Endothelial cell of umbilical vein (primary cell): Measurements from ENCODE around the gene SRGAP3. TPM values are rescaled to one million over a fixed set of nuclear protein-coding genes. Genes with fewer than 3 reads are reported as not detected.
A peak's percentile ranks its signal among the peaks of the same experiment; 100 is the strongest.

Source experiments
- BruUV-seq: library from RNA; stranded (reverse); fragments of 400-500 nt; replicated peaks from 2 replicates; lab custom pipeline; 2021; lab: Mats Ljungman, UMichigan
- CTCF ChIA-PET: fragments of 300-600, 350-600 bp; sonication (Branson Sonifier 250); formaldehyde crosslinking; loops from one replicate; lab custom pipeline; 2021; ENCODE audit warnings: antibody characterized with exemption, inconsistent platforms; lab: Charles Lee
- POLR2A ChIA-PET: fragments of 300-600, 350-600 bp; sonication (Branson Sonifier 250); formaldehyde crosslinking; loops from one replicate; lab custom pipeline; 2021; ENCODE audit warnings: antibody characterized with exemption, inconsistent platforms; lab: Charles Lee
- DNase-seq: peaks from one replicate; pipeline ENCODE4 v3.0.0-alpha.2; 2011; ENCODE audit warnings: low read depth, low spot score
- FAIRE-seq: peaks from 2 replicates; lab custom pipeline; 2011; peaks lifted over from hg19 to GRCh38; lab: Jason Lieb, UNC
- H2AFZ ChIP-seq: 2 replicates; pipeline ENCODE4 v1.6.0; 2012; ENCODE audit warnings: low read depth, low read length, control low read depth, inconsistent platforms
- H3K27ac ChIP-seq: 2 replicates; pipeline ENCODE4 v1.5.1; 2011; ENCODE audit warnings: low read depth, mild to moderate bottlenecking, control low read depth, low read length, moderate library complexity; ENCODE audit not compliant: insufficient read depth
- H3K27me3 ChIP-seq, 2 experiments: 2 replicates each; pipeline versions ENCODE4 v1.6.0 to v1.6.1; 2011; ENCODE audit warnings: low read length in 2 of 2, mixed read lengths in 1 of 2; ENCODE audit not compliant: control insufficient read depth in 2 of 2, insufficient read depth in 2 of 2
- H3K36me3 ChIP-seq, 2 experiments: 2 replicates in 1 of 2; 3 replicates in 1 of 2; pipeline ENCODE4 v1.5.1; 2011; ENCODE audit warnings: low read length in 2 of 2, mild to moderate bottlenecking in 1 of 2, moderate library complexity in 1 of 2; ENCODE audit not compliant: control insufficient read depth in 2 of 2, insufficient read depth in 2 of 2; ENCODE audit errors: extremely low read depth in 1 of 2
- H3K4me1 ChIP-seq: 3 replicates; pipeline ENCODE4 v1.5.1; 2011; ENCODE audit warnings: mild to moderate bottlenecking, low read length; ENCODE audit not compliant: control insufficient read depth, insufficient read depth; ENCODE audit errors: extremely low read depth
- H3K4me2 ChIP-seq: 2 replicates; pipeline ENCODE4 v1.6.1; 2011; ENCODE audit warnings: low read length, control low read depth, mixed read lengths; ENCODE audit not compliant: insufficient read depth
- H3K4me3 ChIP-seq, 3 experiments: fragments of 200-600 bp in 1 of 3; sonication (generic), shearing (Covaris generic) in 1 of 3; replicated peaks in 1 of 3; 2 replicates each; pipeline ENCODE4 v1.5.1; 2011 to 2016; ENCODE audit warnings: control low read depth in 3 of 3, low read length in 3 of 3, mild to moderate bottlenecking in 2 of 3, inconsistent platforms in 1 of 3, low read depth in 1 of 3, moderate library complexity in 1 of 3; ENCODE audit not compliant: insufficient read depth in 1 of 3
- H3K79me2 ChIP-seq: 2 replicates; pipeline ENCODE4 v1.6.0; 2012; ENCODE audit warnings: low read length, inconsistent platforms; ENCODE audit not compliant: control insufficient read depth, insufficient read depth
- H3K9ac ChIP-seq: replicated peaks from 2 replicates; pipeline ENCODE3; 2011; ENCODE audit warnings: low read length, control low read depth; ENCODE audit not compliant: insufficient read depth; ENCODE audit errors: extremely low read depth
- H3K9me1 ChIP-seq: replicated peaks from 3 replicates; pipeline ENCODE4 v1.6.0; 2011; ENCODE audit warnings: mild to moderate bottlenecking, low read length; ENCODE audit not compliant: control insufficient read depth, insufficient read depth; ENCODE audit errors: extremely low read depth
- H3K9me3 ChIP-seq: replicated peaks from 2 replicates; pipeline ENCODE4 v1.5.1; 2012; ENCODE audit warnings: low read length, inconsistent platforms; ENCODE audit not compliant: control insufficient read depth, insufficient read depth
- H4K20me1 ChIP-seq: replicated peaks from 2 replicates; pipeline ENCODE3; 2011; ENCODE audit warnings: mild to moderate bottlenecking, low read length; ENCODE audit not compliant: control insufficient read depth, insufficient read depth; ENCODE audit errors: extremely low read depth
- CTCF ChIP-seq, 2 donors: IDR thresholded peaks; 1 replicate in 1 of 2; 2 replicates in 1 of 2; pipeline ENCODE4 v1.5.1; 2011; ENCODE audit warnings: low read length in 2 of 2, mild to moderate bottlenecking in 2 of 2, moderate library complexity in 2 of 2, control low read depth in 1 of 2, inconsistent platforms in 1 of 2, low read depth in 1 of 2; ENCODE audit not compliant: insufficient read depth in 1 of 2; ENCODE audit errors: extremely low read depth in 1 of 2
- EZH2 ChIP-seq: IDR thresholded peaks from 2 replicates; pipeline ENCODE4 v1.6.1; 2012; ENCODE audit warnings: borderline replicate concordance, low read depth, mild to moderate bottlenecking, moderate library complexity, low read length, inconsistent platforms; ENCODE audit not compliant: severe bottlenecking
- FOS ChIP-seq: IDR thresholded peaks from 2 replicates; pipeline ENCODE4 v1.6.1; 2011; ENCODE audit warnings: mild to moderate bottlenecking, low read length, moderate library complexity, borderline replicate concordance; ENCODE audit not compliant: insufficient read depth
- GATA2 ChIP-seq: IDR thresholded peaks from 2 replicates; pipeline ENCODE4 v1.7.0; 2011; ENCODE audit warnings: low read depth, mild to moderate bottlenecking, moderate library complexity, mixed read lengths, low read length; ENCODE audit not compliant: insufficient read length, insufficient read depth
- JUN ChIP-seq: IDR thresholded peaks from 2 replicates; pipeline ENCODE4 v1.6.1; 2011; ENCODE audit warnings: borderline replicate concordance, low read depth; ENCODE audit not compliant: insufficient read length, insufficient read depth
- MAX ChIP-seq: IDR thresholded peaks from 2 replicates; pipeline ENCODE4 v1.6.1; 2011; ENCODE audit not compliant: insufficient read depth, insufficient read length
- MYC ChIP-seq: IDR thresholded peaks from one replicate; pipeline ENCODE4 v1.6.1; 2011; ENCODE audit warnings: mild to moderate bottlenecking, low read depth, low read length
- POLR2A ChIP-seq: IDR thresholded peaks from 2 replicates; pipeline ENCODE4 v1.6.1; 2012; ENCODE audit warnings: low read depth, mild to moderate bottlenecking, control low read depth, low read length
- POLR2AphosphoS5 ChIP-seq: IDR thresholded peaks from 2 replicates; pipeline ENCODE4 v1.6.1; 2012; ENCODE audit warnings: low read depth, mild to moderate bottlenecking, control low read depth, low read length, moderate library complexity; ENCODE audit not compliant: insufficient read depth
- dilution Hi-C: fragments of 300-500 bp; cut with MboI; formaldehyde crosslinking; loops from one replicate; pipeline ENCODE4 v1.15.0; 2019; ENCODE audit warnings: low sequenced_read_pairs; ENCODE audit not compliant: extremely low pct_ligation_motif_present
- intact Hi-C: fragments of 100-400 bp; cut with micrococcal nuclease; formaldehyde crosslinking; loops from one replicate; pipeline ENCODE4 v1.10.0; 2022
- polyA plus RNA-seq, 4 experiments: library from polyadenylated mRNA; depleted of rRNA in 3 of 4; stranded (reverse) in 3 of 4; unstranded in 1 of 4; fragments of >200 nt; gene quantifications; 2 replicates each; pipeline versions ENCODE4 v1.2.1 to v1.2.3, GENCODE V29; 2011 to 2012; ENCODE audit warnings: missing spikeins in 1 of 4
- total RNA-seq: library from RNA; stranded (reverse); gene quantifications from 2 replicates; pipeline ENCODE4 v1.2.3, GENCODE V29; 2021

SRGAP3 gene
- total and polyA plus RNA-seq, 2 donors (not counting 3 experiments of a cell fraction or from before 2014, with no cell fraction given) = 0.06 TPM; not detected in 1

GRCh38 chr3:8979262-8979661 is 270.2 kb downstream of the SRGAP3 start:
- H4K20me1 ChIP-seq = no peaks in the 10 kb centered on the region
- ChIA-PET CTCF (no interaction called here), POLR2A (no interaction called here)
- BruUV-seq = no TSS peak
- FAIRE-seq (no peak), DNase-seq (no peak)
- H3K9ac ChIP-seq = no peak overlapping the region
- no peak overlapping the region for H3K4me3 ChIP-seq
- H3K4me1 ChIP-seq = no peaks in the 10 kb centered on the region
- no peaks in the 10 kb centered on the region for H3K9me3 ChIP-seq
- no peaks in the 10 kb centered on the region for H3K9me1 ChIP-seq
- dilution Hi-C loops = no loop called here
- TF ChIP-seq GATA2 (no peak), CTCF (IDR thresholded peaks at IDR 0.05; ENCODE audit: extremely low read depth in 1 of 2, insufficient read depth in 1 of 2, low read depth in 1 of 2, low read length in 2 of 2) (no peak), JUN (no peak), POLR2AphosphoS5 (no peak), EZH2 (peak; percentile 10), MYC (no peak), POLR2A (no peak), MAX (no peak), FOS (no peak)
- no peaks in the 10 kb centered on the region for H3K79me2 ChIP-seq
- no peaks in the 10 kb centered on the region for H3K36me3 ChIP-seq
- H3K4me2 ChIP-seq = no peak overlapping the region
- H2AFZ ChIP-seq = no peak overlapping the region
- H3K27ac ChIP-seq = no peak overlapping the region
- intact Hi-C loops = no loop called here
- H3K27me3 ChIP-seq = peaks cover 0 to 4% of the 10 kb centered on the region in 2 experiments
